WTC11 (cell line): ENCODE results near the gene MAP3K6.

ENCODE experiments used
- CTCF ChIP-seq: fragments of 200-600 bp; IDR thresholded peaks from 2 replicates; pipeline ENCODE4 v1.8.0; 2022; ENCODE audit warnings: antibody characterized with exemption
- FOXK1 ChIP-seq: sonication (generic); formaldehyde crosslinking; IDR thresholded peaks from 2 replicates; pipeline ENCODE4 v1.8.0; 2022; ENCODE audit warnings: mild to moderate bottlenecking, moderate library complexity, missing genetic modification reagents
- JUN ChIP-seq: sonication (generic); formaldehyde crosslinking; IDR thresholded peaks from 2 replicates; pipeline ENCODE4 v1.8.0; 2023; ENCODE audit warnings: mild to moderate bottlenecking, missing genetic modification reagents
- NR2C2 ChIP-seq: sonication (generic); formaldehyde crosslinking; IDR thresholded peaks from 2 replicates; pipeline ENCODE4 v1.8.0; 2022; ENCODE audit warnings: mild to moderate bottlenecking, missing genetic modification reagents

GRCh38 chr1:27325286-27325685 is 41.5 kb downstream of the MAP3K6 start:
- TF ChIP-seq CTCF, result no peak
- no peak for TF ChIP-seq JUN (CRISPR knock-in tag)
- TF ChIP-seq FOXK1 (CRISPR knock-in tag), result no peak
- no peak for TF ChIP-seq NR2C2 (CRISPR knock-in tag)
